Fibroblast of lung (primary cell): ENCODE measurements around the gene CDYL.

Source experiments
- EZH2 ChIP-seq: IDR thresholded peaks from 2 replicates; pipeline ENCODE4 v1.5.1; 2012; ENCODE audit warnings: low read length, control low read depth, mild to moderate bottlenecking; ENCODE audit errors: missing control alignments
- TF ChIP-seq, protein P1 (sequence below), 2 donors: IDR thresholded peaks in 1 of 2; conservative IDR thresholded peaks in 1 of 2; 1 replicate in 1 of 2; 2 replicates in 1 of 2; pipeline ENCODE4 v1.5.1; 2011 to 2012; ENCODE audit warnings: low read length in 2 of 2, control low read depth in 1 of 2, inconsistent platforms in 1 of 2, low read depth in 1 of 2, mild to moderate bottlenecking in 1 of 2

DNA sequence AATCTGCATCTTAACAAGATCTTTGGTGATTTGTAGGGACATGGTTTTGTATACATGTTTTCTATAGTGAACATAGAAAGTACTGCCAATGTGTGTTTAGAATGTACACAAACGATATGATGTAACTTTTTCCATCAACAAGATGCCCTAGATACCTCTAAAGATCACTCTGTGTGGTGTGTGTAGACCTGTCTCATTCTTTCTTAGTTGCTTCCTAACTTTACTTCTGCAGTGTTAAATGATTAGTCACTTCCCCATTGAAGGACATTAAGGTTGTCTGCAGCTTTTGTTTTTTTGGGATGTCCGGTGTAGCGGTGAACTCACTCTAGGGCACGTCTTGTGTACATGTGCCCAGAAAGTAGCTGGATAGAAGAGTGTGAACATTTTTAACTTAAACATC, 35.9 kb downstream of the CDYL start:
- no peak for TF ChIP-seq EZH2
- TF ChIP-seq, protein P1, sequence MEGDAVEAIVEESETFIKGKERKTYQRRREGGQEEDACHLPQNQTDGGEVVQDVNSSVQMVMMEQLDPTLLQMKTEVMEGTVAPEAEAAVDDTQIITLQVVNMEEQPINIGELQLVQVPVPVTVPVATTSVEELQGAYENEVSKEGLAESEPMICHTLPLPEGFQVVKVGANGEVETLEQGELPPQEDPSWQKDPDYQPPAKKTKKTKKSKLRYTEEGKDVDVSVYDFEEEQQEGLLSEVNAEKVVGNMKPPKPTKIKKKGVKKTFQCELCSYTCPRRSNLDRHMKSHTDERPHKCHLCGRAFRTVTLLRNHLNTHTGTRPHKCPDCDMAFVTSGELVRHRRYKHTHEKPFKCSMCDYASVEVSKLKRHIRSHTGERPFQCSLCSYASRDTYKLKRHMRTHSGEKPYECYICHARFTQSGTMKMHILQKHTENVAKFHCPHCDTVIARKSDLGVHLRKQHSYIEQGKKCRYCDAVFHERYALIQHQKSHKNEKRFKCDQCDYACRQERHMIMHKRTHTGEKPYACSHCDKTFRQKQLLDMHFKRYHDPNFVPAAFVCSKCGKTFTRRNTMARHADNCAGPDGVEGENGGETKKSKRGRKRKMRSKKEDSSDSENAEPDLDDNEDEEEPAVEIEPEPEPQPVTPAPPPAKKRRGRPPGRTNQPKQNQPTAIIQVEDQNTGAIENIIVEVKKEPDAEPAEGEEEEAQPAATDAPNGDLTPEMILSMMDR (conservative IDR thresholded peaks at IDR 0.05 in 1 of 2, IDR thresholded peaks at IDR 0.05 in 1 of 2; ENCODE audit: low read depth in 1 of 2, low read length in 2 of 2): no peak
